NCI-H526 (cell line): ENCODE measurements around the gene MRPS18C.
"Not testable (repeated sequence)": the region's sequence is repeated elsewhere in the genome, so short reads cannot be mapped to it uniquely, and the experiment has no call there.

Source experiments
- DNase-seq, 2 experiments: peaks; one replicate each; lab custom pipeline; 2025; lab: John Stamatoyannopoulos, UW

Gene MRPS18C

DNA sequence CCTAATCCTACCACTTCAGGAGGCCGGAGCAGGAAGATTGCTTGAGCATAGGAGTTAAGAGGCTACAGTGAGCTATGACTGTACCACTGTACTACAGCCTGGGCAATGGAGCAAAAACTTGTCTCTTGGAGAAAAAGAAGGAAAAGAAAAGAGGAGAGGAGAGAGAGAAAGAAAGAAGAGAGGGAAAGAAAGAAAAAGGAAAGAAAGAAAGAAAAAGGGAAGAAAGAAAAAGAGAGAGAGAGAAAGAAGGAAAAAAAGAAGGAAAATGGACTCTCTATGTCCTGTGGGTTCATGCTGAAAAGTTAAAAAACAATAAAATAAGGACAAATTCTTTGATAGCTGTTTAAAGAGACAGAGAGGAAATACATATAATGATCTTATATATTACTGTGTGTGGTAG lies 42.3 kb downstream of the MRPS18C start:
- no peak for DNase-seq

DNA sequence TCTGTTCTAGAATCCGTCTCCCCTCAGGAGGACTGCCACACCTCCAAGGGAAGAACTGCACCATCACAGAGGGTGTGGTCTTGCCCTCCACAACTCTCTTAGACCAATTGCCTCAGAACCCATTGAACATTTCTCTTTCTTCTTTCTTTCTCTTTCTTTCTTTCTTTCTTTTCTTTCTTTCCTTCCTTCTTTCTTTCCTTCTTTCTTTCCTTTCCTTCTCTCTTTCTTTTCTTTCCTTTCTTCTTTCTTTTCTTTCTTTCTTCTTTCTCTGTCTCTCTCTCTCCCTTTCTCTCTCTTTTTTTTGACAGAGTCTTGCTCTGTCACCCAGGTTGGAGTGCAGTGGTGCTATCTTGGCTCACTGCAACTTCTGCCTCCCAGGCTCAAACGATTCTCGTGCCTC lies 45.8 kb downstream of the MRPS18C start:
- not testable (repeated sequence) for DNase-seq

DNA sequence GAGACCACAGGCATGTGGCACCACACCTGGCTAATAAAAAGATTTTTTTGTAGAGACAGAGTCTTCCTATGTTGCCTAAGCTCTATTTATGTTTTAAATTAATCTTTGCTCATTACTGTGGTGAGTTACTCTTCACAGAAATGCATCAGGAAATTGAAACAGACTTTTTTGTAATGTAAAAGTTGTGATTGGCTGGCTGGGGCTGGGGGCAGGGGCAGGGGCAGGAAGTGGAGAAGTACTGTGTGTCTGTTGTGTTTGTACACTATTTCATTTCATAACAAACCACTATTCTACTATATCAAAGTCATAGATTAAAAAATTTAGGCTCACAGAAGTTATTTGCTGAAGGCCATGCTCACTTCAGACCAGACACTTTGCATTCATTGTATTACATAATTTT lies 48.1 kb downstream of the MRPS18C start:
- DNase-seq: no peak

DNA sequence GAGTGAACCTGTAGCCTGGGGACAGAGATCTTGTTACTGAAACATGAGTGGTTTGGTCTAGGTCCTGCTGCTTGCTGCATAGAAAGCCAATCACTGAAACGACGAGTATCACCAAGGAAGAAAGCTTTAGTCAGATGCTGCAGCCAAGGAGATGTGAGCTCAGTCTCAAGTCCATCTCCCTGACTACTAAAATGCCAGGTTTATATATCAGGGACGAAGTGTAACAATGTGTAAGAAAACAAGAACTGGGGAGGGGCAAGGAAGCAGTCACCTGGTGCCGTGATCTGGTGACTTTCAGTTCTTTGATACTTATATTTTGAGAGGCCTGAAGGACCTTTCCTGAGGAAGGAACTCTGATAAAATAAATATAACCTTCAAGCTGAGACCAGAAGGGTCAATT lies 48.6 kb downstream of the MRPS18C start:
- DNase-seq: no peak

DNA sequence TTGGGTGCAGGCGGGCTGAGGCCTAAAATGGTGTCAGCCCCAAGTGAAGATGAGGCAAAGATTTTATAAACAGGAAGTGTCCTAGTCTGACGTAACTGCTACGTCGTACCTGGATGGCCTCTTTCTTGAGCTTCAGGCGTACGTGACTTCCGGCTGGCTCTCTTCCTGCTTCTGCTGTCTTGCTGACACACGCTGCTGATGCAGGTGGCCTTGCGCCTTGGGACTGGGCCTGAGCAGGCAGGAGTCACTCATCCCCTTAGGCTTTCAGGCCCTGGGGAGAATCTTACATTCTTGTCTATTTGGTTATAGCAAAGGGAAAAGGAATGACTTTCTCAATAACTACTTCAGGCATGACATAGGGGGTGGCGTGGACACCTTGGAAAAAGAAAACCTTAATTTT lies 49.1 kb downstream of the MRPS18C start:
- DNase-seq: no peak

DNA sequence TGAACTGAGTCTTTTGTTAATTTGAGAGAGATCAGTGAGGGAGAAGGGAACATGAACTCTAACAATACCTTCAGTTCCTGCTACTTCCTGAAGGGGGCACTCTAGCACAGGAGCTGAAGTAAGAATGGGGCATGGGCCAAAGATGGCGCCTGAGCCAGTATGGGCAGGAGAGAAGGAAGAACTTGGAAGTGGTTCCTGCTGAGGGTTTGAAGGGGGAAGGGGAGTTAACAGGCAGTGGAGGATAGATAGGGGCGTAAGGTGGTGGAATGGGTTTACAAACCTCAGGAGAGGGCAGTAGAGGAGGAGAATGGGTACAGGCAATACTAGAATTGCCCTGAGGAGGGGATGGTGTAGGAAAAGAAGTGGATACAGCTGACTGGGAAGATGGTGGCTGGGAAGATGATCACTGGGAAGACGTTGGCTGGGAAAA lies 53.3 kb downstream of the MRPS18C start:
- DNase-seq: peak; percentile 6 to 51

DNA sequence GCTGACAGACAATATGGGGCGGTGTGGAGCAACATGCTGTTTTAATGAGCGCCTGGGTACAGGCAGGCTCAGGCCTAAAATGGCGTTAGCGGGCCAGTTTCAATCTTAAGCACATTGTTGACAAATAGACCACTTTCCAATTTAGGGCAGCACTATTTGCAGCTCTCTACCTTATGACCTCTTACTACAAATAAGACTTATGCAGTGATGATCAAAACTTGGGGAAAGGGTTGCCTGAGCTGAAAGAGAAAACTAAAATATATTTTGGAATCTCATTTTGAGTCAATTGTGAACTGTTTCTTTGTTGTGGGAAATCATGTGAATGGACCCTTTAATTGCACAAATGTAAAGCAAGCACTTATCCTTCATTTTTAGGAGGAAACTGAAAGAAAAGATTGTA lies 54.6 kb downstream of the MRPS18C start:
- no peak for DNase-seq
